ENCODE data around the gene KLK7.

Gene KLK7

DNA sequence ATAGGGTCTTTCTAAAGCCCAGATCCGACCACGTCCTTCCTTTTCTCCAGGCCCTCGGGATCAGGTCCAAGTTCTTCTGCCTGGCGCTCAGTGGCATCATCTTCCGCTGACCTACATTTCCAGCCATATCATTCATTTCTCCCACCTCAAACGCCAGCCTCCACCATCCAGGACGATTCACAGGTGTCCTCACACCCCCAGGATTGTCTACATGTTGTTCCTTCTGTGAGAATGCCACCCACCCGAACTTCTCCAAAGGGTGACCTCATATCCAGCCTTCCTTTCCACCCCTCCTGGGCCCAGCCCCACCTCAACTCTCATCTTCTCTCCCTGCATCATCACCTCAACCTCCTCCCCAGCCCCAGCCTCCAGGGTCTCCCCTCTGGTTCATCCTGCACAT is 26.1 kb downstream of the KLK7 start:
- TF ChIP-seq, protein P1, sequence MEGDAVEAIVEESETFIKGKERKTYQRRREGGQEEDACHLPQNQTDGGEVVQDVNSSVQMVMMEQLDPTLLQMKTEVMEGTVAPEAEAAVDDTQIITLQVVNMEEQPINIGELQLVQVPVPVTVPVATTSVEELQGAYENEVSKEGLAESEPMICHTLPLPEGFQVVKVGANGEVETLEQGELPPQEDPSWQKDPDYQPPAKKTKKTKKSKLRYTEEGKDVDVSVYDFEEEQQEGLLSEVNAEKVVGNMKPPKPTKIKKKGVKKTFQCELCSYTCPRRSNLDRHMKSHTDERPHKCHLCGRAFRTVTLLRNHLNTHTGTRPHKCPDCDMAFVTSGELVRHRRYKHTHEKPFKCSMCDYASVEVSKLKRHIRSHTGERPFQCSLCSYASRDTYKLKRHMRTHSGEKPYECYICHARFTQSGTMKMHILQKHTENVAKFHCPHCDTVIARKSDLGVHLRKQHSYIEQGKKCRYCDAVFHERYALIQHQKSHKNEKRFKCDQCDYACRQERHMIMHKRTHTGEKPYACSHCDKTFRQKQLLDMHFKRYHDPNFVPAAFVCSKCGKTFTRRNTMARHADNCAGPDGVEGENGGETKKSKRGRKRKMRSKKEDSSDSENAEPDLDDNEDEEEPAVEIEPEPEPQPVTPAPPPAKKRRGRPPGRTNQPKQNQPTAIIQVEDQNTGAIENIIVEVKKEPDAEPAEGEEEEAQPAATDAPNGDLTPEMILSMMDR (conservative IDR thresholded peaks at IDR 0.05; ENCODE audit: low read depth, low read length), result no peak
- no peak overlapping the region for H3K4me3 ChIP-seq (ENCODE audit: low read depth, low read length)
- no peak for DNase-seq (ENCODE audit: low read depth)

DNA sequence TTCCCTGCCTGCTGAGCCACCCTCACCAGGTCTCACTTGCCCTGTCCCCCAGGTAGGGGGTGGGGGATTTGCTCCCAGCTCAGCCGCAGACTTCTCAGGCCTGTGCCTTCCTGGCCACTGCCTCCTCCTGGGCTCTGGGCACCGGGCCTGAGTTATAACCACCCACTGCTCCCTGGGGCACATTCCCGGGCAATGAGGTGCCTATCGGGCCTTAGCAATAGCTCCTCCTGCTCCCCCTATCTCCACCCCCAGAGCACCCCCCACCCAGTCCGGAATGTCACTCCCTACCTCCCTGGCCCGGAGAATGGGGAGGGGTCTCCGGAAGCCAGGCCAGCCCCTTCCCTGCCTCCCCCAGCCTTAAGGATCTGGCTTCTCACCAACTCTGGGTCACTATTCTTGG is 30.8 kb downstream of the KLK7 start, which contains the start of gene KLK5:
KLK5 (minus strand) TSS at position 129 of the 400 bp plus-strand sequence. CDS start 381 bp downstream, outside the sequence.
- TF ChIP-seq, protein P1 (conservative IDR thresholded peaks at IDR 0.05; ENCODE audit: low read depth, low read length), result no peak
- DNase-seq (ENCODE audit: low read depth), result no peak
- H3K4me3 ChIP-seq (ENCODE audit: low read depth, low read length), result no peak within 1 kb of the TSS

DNA sequence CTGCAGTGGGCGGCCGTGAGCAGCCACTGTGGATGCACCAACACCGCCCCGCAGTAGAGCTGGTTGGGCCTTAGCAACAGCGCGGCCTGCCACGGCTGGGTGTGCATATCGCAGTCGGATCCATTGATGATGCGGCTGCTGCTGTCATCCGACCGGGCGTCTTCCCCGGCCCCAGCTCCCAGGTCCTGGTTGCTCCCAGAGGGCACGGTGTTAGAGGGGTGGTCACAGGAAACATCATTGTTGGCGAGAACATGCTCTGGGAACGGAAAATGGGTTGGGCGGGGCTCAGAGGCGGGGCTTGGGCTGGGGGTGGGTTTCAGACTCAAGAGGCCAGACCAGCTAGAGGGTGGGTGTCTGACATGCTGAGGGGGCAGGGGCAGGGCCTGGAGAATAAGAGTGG is 33.9 kb downstream of the KLK7 start:
- no peak for DNase-seq (ENCODE audit: low read depth)
- H3K4me3 ChIP-seq (ENCODE audit: low read depth, low read length), result no peak overlapping the region
- TF ChIP-seq, protein P1 (conservative IDR thresholded peaks at IDR 0.05; ENCODE audit: low read depth, low read length), result no peak

DNA sequence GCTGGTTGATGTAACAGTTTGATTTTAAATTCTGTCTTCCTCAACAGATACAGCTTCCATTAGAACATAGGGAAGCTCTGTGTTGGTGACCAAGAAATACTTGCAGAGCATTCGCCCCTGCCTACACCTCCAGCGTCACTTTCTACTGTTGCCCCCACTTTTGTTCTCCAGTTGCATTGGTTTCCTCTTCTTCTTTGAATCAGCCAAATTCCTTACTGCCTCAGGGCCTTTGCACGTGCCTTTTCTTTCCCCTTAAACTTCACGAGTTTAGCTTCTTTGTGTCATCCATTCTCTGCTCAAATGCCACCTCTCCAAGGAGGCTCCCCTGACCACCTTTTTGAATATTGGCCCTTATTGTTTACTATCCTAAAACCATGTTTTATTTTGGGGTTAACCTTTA is 36.6 kb downstream of the KLK7 start:
- DNase-seq (ENCODE audit: low read depth), result no peak
- no peak overlapping the region for H3K4me3 ChIP-seq (ENCODE audit: low read depth, low read length)
- TF ChIP-seq, protein P1 (conservative IDR thresholded peaks at IDR 0.05; ENCODE audit: low read depth, low read length), result no peak

DNA sequence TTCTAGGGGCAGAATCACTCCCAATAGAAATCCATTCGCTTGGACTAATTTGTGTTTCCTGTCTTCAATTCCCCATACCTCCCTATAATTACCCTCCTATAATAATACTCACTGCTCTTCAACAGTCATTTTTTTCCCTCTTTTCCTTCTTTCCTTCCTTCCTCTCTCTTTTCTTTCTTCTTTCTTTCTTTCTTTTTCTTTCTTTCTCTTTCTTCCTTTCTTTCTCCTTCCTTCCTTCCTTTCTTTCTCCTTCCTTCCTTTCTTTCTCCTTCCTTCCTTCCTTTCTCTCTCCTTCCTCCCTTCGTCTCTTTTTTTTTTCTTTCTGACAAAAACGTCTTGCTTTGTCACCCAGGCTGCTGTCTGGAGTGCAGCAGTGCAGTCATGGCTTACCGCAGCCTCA is 38.9 kb downstream of the KLK7 start:
- no peak overlapping the region for H3K4me3 ChIP-seq (ENCODE audit: low read depth, low read length)
- TF ChIP-seq, protein P1 (conservative IDR thresholded peaks at IDR 0.05; ENCODE audit: low read depth, low read length), result no peak
- DNase-seq (ENCODE audit: low read depth), result no peak

DNA sequence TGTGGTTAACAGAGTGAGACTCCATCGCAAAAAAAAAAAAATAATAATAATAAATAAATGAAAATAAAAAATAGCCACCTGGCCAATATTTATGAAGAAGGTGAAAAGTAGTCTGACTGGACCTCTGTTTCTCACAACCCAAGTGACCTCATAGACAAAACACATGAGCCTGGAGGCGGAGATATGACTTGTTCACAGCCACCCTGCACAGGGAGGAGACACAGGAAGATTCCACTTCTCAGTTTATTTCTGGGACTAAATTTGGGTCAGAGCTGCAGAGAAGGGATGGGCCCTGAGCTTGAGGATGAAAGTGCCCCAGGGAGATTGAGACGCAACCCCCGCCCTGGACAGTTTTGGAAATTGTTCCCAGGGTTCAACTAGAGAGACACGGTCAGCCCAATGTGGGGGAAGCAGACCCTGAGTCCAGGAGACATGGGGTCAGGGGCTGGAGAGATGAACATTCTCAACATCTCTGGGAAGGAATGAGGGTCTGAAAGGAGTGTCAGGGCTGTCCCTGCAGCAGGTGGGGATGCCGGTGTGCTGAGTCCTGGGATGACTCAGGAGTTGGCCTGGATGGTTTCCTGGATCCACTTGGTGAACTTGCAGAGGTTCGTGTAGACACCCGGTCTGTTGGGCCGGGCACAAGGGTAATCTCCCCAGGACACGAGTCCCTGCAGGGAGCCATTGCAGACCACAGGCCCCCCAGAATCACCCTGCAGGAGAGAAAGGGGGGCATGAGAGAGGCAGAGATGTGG is 40.5 kb downstream of the KLK7 start:
- no peak overlapping the region for H3K4me3 ChIP-seq (ENCODE audit: low read depth, low read length)
- DNase-seq (ENCODE audit: low read depth), result no peak
- TF ChIP-seq, protein P1 (conservative IDR thresholded peaks at IDR 0.05; ENCODE audit: low read depth, low read length), result no peak

DNA sequence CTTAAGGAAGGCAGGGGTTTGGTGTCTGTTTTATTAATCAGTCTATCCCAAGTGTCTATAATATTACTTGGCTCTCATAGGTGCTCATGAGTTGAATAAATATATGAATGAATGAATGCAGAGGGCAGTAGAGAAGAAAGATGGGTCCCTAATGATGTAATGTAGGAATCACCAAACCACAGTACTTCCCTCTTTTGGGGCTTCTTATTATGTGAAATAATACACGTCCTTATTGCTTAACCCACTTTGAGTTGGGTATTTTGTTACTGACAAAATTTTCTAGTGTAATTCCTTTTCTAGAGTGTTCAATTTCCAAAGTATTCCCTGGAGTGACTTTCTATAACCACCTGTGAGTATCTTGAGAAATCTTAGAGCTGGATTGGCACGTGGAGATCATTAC is 44.1 kb downstream of the KLK7 start:
- TF ChIP-seq, protein P1 (conservative IDR thresholded peaks at IDR 0.05; ENCODE audit: low read depth, low read length), result no peak
- DNase-seq (ENCODE audit: low read depth), result no peak
- no peak overlapping the region for H3K4me3 ChIP-seq (ENCODE audit: low read depth, low read length)
